GM23338 (cell line): ENCODE measurements around the gene DNAJC12. TPM values are rescaled to one million over a fixed set of nuclear protein-coding genes. Genes with fewer than 3 reads are reported as not detected.

ENCODE experiments used
- ATAC-seq: fragments of 200-7000 bp; cut with Tn5 transposase; 3 replicates; pipeline ENCODE4 v1.9.1; 2020
- DNase-seq: peaks from one replicate; pipeline ENCODE4 v3.0.0-alpha.2; 2015; ENCODE audit warnings: low spot score
- H2AFZ ChIP-seq: fragments of 200-600 bp; sonication (generic); 2 replicates; pipeline ENCODE4 v1.8.0; 2016; ENCODE audit warnings: antibody characterized with exemption, mild to moderate bottlenecking, moderate library complexity
- H3F3A ChIP-seq: fragments of 200-600 bp; sonication (generic); replicated peaks from 2 replicates; pipeline ENCODE4 v1.8.0; 2017; ENCODE audit warnings: antibody characterized with exemption, mixed run types, low read depth
- H3K27ac ChIP-seq: fragments of 200-600 bp; sonication (generic); 2 replicates; pipeline ENCODE4 v1.6.1; 2016; ENCODE audit warnings: low read depth
- H3K27me3 ChIP-seq: fragments of 200-600 bp; sonication (generic); 2 replicates; pipeline ENCODE4 v1.8.0; 2016; ENCODE audit warnings: mild to moderate bottlenecking, mixed run types, moderate library complexity; ENCODE audit not compliant: insufficient read depth
- H3K36me3 ChIP-seq: fragments of 200-600 bp; sonication (generic); 2 replicates; pipeline ENCODE4 v1.8.0; 2016; ENCODE audit warnings: mild to moderate bottlenecking; ENCODE audit not compliant: insufficient read depth
- H3K4me1 ChIP-seq: fragments of 200-600 bp; sonication (generic); 2 replicates; pipeline ENCODE4 v1.8.0; 2016; ENCODE audit warnings: mild to moderate bottlenecking, moderate library complexity; ENCODE audit not compliant: insufficient read depth
- H3K4me2 ChIP-seq: fragments of 200-600 bp; sonication (generic); 2 replicates; pipeline ENCODE4 v1.7.1; 2017; ENCODE audit warnings: mixed run types
- H3K4me3 ChIP-seq: fragments of 200-600 bp; sonication (generic); 2 replicates; pipeline ENCODE4 v1.6.1; 2016; ENCODE audit warnings: mixed run types
- H3K79me2 ChIP-seq: fragments of 200-600 bp; sonication (generic); replicated peaks from 2 replicates; pipeline ENCODE4 v1.8.0; 2017; ENCODE audit warnings: mild to moderate bottlenecking; ENCODE audit not compliant: insufficient read depth
- H3K9me2 ChIP-seq: fragments of 200-600 bp; sonication (generic); 2 replicates; pipeline ENCODE4 v1.8.0; 2017; ENCODE audit not compliant: insufficient read depth
- H4K20me1 ChIP-seq: fragments of 200-600 bp; sonication (generic); replicated peaks from 2 replicates; pipeline ENCODE4 v1.8.0; 2017; ENCODE audit warnings: mild to moderate bottlenecking; ENCODE audit not compliant: insufficient read depth
- H3K27ac Mint-ChIP-seq: 2 replicates; pipeline ENCODE4 v1.8.0; 2020; ENCODE audit warnings: inconsistent platforms, mild to moderate bottlenecking, moderate library complexity, mixed read lengths
- H3K27me3 Mint-ChIP-seq: 3 replicates; pipeline ENCODE4 v1.8.0; 2022; ENCODE audit warnings: low read depth, mild to moderate bottlenecking, moderate library complexity, mixed read lengths, inconsistent platforms; ENCODE audit not compliant: insufficient read depth, poor library complexity
- H3K36me3 Mint-ChIP-seq: 3 replicates; pipeline ENCODE4 v1.8.0; 2021; ENCODE audit warnings: low read depth, mild to moderate bottlenecking, inconsistent platforms, moderate library complexity, mixed read lengths
- H3K4me1 Mint-ChIP-seq: 3 replicates; pipeline ENCODE4 v1.8.0; 2020; ENCODE audit warnings: mild to moderate bottlenecking, inconsistent platforms, mixed read lengths
- H3K4me3 Mint-ChIP-seq: 3 replicates; pipeline ENCODE4 v1.8.0; 2021; ENCODE audit warnings: moderate library complexity, mild to moderate bottlenecking, inconsistent platforms, mixed read lengths
- H3K9me3 Mint-ChIP-seq: 3 replicates; pipeline ENCODE4 v1.8.0; 2020; ENCODE audit warnings: moderate library complexity, mild to moderate bottlenecking, inconsistent platforms, mixed read lengths
- CREB1 ChIP-seq: fragments of 250-450 bp; sonication (Bioruptor Pico); IDR thresholded peaks from 2 replicates; pipeline ENCODE4 v1.5.0; 2020; ENCODE audit warnings: low read depth, mild to moderate bottlenecking, moderate library complexity
- CTCF ChIP-seq, 2 experiments: fragments of 200-600 bp in 1 of 2; sonication (generic) in 1 of 2; conservative IDR thresholded peaks; 2 replicates each; pipeline versions ENCODE4 v1.5.1 to v1.6.1; 2016 to 2017; ENCODE audit warnings: antibody characterized with exemption in 2 of 2, low read depth in 2 of 2, mild to moderate bottlenecking in 2 of 2, moderate library complexity in 1 of 2
- ETS1 ChIP-seq: IDR thresholded peaks from 2 replicates; pipeline ENCODE4 v1.6.1; 2016; ENCODE audit warnings: antibody characterized with exemption
- EZH2phosphoT487 ChIP-seq: fragments of 200-600 bp; sonication (generic); IDR thresholded peaks from one replicate; pipeline ENCODE4 v1.8.1; 2018; ENCODE audit warnings: antibody characterized with exemption; ENCODE audit not compliant: unreplicated experiment
- JUNB ChIP-seq: IDR thresholded peaks from one replicate; pipeline ENCODE4 v1.6.1; 2016; ENCODE audit warnings: antibody characterized with exemption; ENCODE audit not compliant: unreplicated experiment
- NANOG ChIP-seq: IDR thresholded peaks from 2 replicates; pipeline ENCODE4 v1.6.1; 2016; ENCODE audit warnings: antibody characterized with exemption, borderline replicate concordance
- POLR2AphosphoS5 ChIP-seq: IDR thresholded peaks from 2 replicates; pipeline ENCODE4 v1.6.1; 2016; ENCODE audit warnings: antibody characterized with exemption, low read depth
- REST ChIP-seq: IDR thresholded peaks from one replicate; pipeline ENCODE4 v1.6.1; 2018; ENCODE audit warnings: antibody characterized with exemption; ENCODE audit not compliant: unreplicated experiment
- ZNF331 ChIP-seq: fragments of 250-450 bp; sonication (Bioruptor Pico); IDR thresholded peaks from 2 replicates; pipeline ENCODE4 v1.5.0; 2020; ENCODE audit warnings: low read depth, mild to moderate bottlenecking, moderate library complexity
- polyA plus RNA-seq: library from polyadenylated mRNA; unstranded; fragments of >200 nt; fragmentation: Nextera tagmentation; extraction: Ambion mirVana; gene quantifications from 2 replicates; pipeline ENCODE4 v1.2.1, GENCODE V29; 2016
- total RNA-seq: library from RNA; depleted of rRNA; stranded (reverse); fragments of >200 nt; shearing (Covaris generic); gene quantifications from 2 replicates; pipeline ENCODE4 v1.2.3, GENCODE V29; 2014

The DNAJC12 gene
- total and polyA plus RNA-seq, 2 experiments from 2014 or later = 2.2 to 4.5 TPM

- Histone ChIP-seq H3K27me3 (no peaks in the 10 kb centered on the region), H3K36me3 (peaks cover 33% of the 10 kb centered on the region), H3K4me3 (peak overlapping the region; percentile 94), H2AFZ (no peak overlapping the region), H3F3A (peaks cover 9% of the 10 kb centered on the region), H3K4me2 (peak overlapping the region; percentile 93), H3K27ac (peak overlapping the region; percentile 93), H3K9me2 (no peaks in the 10 kb centered on the region), H3K79me2 (peaks cover 52% of the 10 kb centered on the region), H4K20me1 (peaks cover 39% of the 10 kb centered on the region), H3K4me1 (peaks cover 19% of the 10 kb centered on the region)
- H3K4me1 Mint-ChIP-seq = peaks cover 18% of the 10 kb centered on the region
- peak; percentile 67 for ATAC-seq
- peak overlapping the region; percentile 89 for H3K4me3 Mint-ChIP-seq
- no peak for TF ChIP-seq ZNF331
- no peak for TF ChIP-seq EZH2phosphoT487
- TF ChIP-seq ETS1 = peak; percentile 13; the same call in 1 of the 2 replicates
- no peak for TF ChIP-seq JUNB
- no peak for TF ChIP-seq REST
- DNase-seq = peak; percentile 84
- H3K9me3 Mint-ChIP-seq = peaks cover 2% of the 10 kb centered on the region; the same call in 1 of the 3 replicates
- peak overlapping the region; percentile 92 for H3K27ac Mint-ChIP-seq
- peaks cover 12% of the 10 kb centered on the region for H3K27me3 Mint-ChIP-seq
- H3K36me3 Mint-ChIP-seq = peaks cover 49% of the 10 kb centered on the region
Measured at GRCh38 chr10:67884842-67885670, 47.1 kb upstream of the DNAJC12 start.

- peaks cover 12% of the 10 kb centered on the region for H3K27me3 Mint-ChIP-seq
- Histone ChIP-seq H3K4me2 (peak within 1 kb of the TSS; percentile 93), H3F3A (peaks cover 9% of the 10 kb centered on the region), H3K9me2 (no peaks in the 10 kb centered on the region), H3K4me1 (peaks cover 19% of the 10 kb centered on the region), H3K36me3 (peaks cover 26% of the 10 kb centered on the region), H4K20me1 (peaks cover 34% of the 10 kb centered on the region), H3K4me3 (peak within 1 kb of the TSS; percentile 94), H3K27ac (peak within 1 kb of the TSS; percentile 93), H3K79me2 (peaks cover 45% of the 10 kb centered on the region), H3K27me3 (no peaks in the 10 kb centered on the region), H2AFZ (peak within 1 kb of the TSS; percentile 75; the same call in 1 of the 2 replicates)
- H3K9me3 Mint-ChIP-seq = peaks cover 2% of the 10 kb centered on the region; the same call in 1 of the 3 replicates
- TF ChIP-seq EZH2phosphoT487 (no peak), REST (peak; percentile 16), POLR2AphosphoS5 (peak; percentile 92), ETS1 (0 out of 2 replicates have a peak, but pooled peaks have one; percentile 54), CREB1 (CRISPR knock-in tag) (peak; percentile 67), NANOG (no peak), CTCF (conservative IDR thresholded peaks at IDR 0.05; ENCODE audit: low read depth in 2 of 2) (peak in 1 of 2 experiments; percentile 20; a peak in 1 of 4 replicates), JUNB (no peak)
- ATAC-seq = peak; percentile 93
- peaks cover 42% of the 10 kb centered on the region for H3K36me3 Mint-ChIP-seq
- H3K27ac Mint-ChIP-seq = peak within 1 kb of the TSS; percentile 92
- peak; percentile 97 for DNase-seq
- H3K4me3 Mint-ChIP-seq = peak within 1 kb of the TSS; percentile 89
- peaks cover 18% of the 10 kb centered on the region for H3K4me1 Mint-ChIP-seq
Measured at GRCh38 chr10:67884313-67884841, 46.4 kb upstream of the DNAJC12 start, which contains the start of gene SIRT1. TSS of gene SIRT1 (plus strand) at chr10:67884656. CDS start at chr10:67884722, 66 bp downstream.
